OCI-LY3 (cell line): ENCODE data around the gene COL9A1.

Experiments
- H2AFZ ChIP-seq: fragments of 200-600, 300-600 bp; shearing (Covaris generic); 2 replicates; pipeline ENCODE4 v1.6.0; 2014; ENCODE audit warnings: antibody characterized with exemption, low read depth, low read length
- H3K27ac ChIP-seq: fragments of 200-600, 300-600 bp; sonication (generic); 2 replicates; pipeline ENCODE4 v1.5.1; 2014; ENCODE audit warnings: mild to moderate bottlenecking, low read length, moderate library complexity, mixed read lengths
- H3K27me3 ChIP-seq: fragments of 200-600, 300-600 bp; sonication (generic); 2 replicates; pipeline ENCODE4 v1.6.1; 2014; ENCODE audit warnings: low read depth, low read length, mixed read lengths
- H3K36me3 ChIP-seq: fragments of 200-600, 300-600 bp; sonication (generic); replicated peaks from 2 replicates; pipeline ENCODE3; 2014; ENCODE audit warnings: low read depth, low read length, mixed read lengths
- H3K4me1 ChIP-seq: fragments of 300-600, 200-600 bp; sonication (generic); 2 replicates; pipeline ENCODE4 v1.6.1; 2014; ENCODE audit warnings: low read length, mixed read lengths
- H3K4me2 ChIP-seq: fragments of 200-600, 300-600 bp; sonication (generic); 2 replicates; pipeline ENCODE4 v1.6.1; 2014; ENCODE audit warnings: low read length, mixed read lengths
- H3K4me3 ChIP-seq: fragments of 300-600, 200-600 bp; sonication (generic); 2 replicates; pipeline ENCODE4 v1.5.1; 2014; ENCODE audit warnings: antibody characterized with exemption, mild to moderate bottlenecking, low read length, moderate library complexity
- H3K79me2 ChIP-seq: fragments of 300-600, 200-600 bp; shearing (Covaris generic); 2 replicates; pipeline ENCODE4 v1.6.1; 2014; ENCODE audit warnings: mild to moderate bottlenecking, low read length, mixed read lengths
- H3K9ac ChIP-seq: fragments of 300-600, 200-600 bp; shearing (Covaris generic); 2 replicates; pipeline ENCODE4 v1.6.0; 2014; ENCODE audit warnings: mild to moderate bottlenecking, low read length, moderate library complexity
- H3K9me3 ChIP-seq: fragments of 200-600, 300-600 bp; shearing (Covaris generic); 2 replicates; pipeline ENCODE4 v1.6.1; 2014; ENCODE audit warnings: low read length, mixed read lengths; ENCODE audit not compliant: insufficient read depth
- H4K20me1 ChIP-seq: fragments of 200-600, 300-600 bp; sonication (generic); 2 replicates; pipeline ENCODE4 v1.6.1; 2016; ENCODE audit warnings: low read length, mixed read lengths; ENCODE audit not compliant: insufficient read depth
- CTCF ChIP-seq: fragments of 200-600, 300-600 bp; sonication (generic); IDR thresholded peaks from 2 replicates; pipeline ENCODE4 v1.5.1; 2014; ENCODE audit warnings: antibody characterized with exemption, low read length, low read depth
- EZH2phosphoT487 ChIP-seq: fragments of 200-600 bp; shearing (Covaris generic); IDR thresholded peaks from 2 replicates; pipeline ENCODE4 v1.6.1; 2018; ENCODE audit warnings: antibody characterized with exemption, mixed run types, low read depth

The COL9A1 gene

GRCh38 chr6:70307008-70307407 lies 4.1 kb upstream of the COL9A1 start:
- no peaks in the 10 kb centered on the region for H3K79me2 ChIP-seq
- H3K27me3 ChIP-seq = peaks cover 38% of the 10 kb centered on the region
- H3K9ac ChIP-seq = no peak overlapping the region
- H3K4me1 ChIP-seq = peaks cover 9% of the 10 kb centered on the region
- no peak overlapping the region for H3K27ac ChIP-seq
- no peak overlapping the region for H3K4me3 ChIP-seq
- TF ChIP-seq CTCF = no peak
- no peak overlapping the region for H2AFZ ChIP-seq
- no peak overlapping the region for H3K4me2 ChIP-seq
- H3K9me3 ChIP-seq = no peaks in the 10 kb centered on the region
- H4K20me1 ChIP-seq = no peaks in the 10 kb centered on the region
- H3K36me3 ChIP-seq = no peaks in the 10 kb centered on the region

GRCh38 chr6:70304616-70305015 lies 1.7 kb upstream of the COL9A1 start:
- Histone ChIP-seq H3K36me3 (no peaks in the 10 kb centered on the region), H3K27ac (no peak overlapping the region), H4K20me1 (no peaks in the 10 kb centered on the region), H3K9me3 (no peaks in the 10 kb centered on the region), H3K4me1 (peaks cover 5% of the 10 kb centered on the region; the same call in 1 of the 2 replicates), H3K4me2 (no peak overlapping the region), H2AFZ (no peak overlapping the region), H3K27me3 (peaks cover 28% of the 10 kb centered on the region), H3K79me2 (no peaks in the 10 kb centered on the region), H3K9ac (no peak overlapping the region), H3K4me3 (no peak overlapping the region)
- TF ChIP-seq EZH2phosphoT487 (no peak), CTCF (no peak)

- TF ChIP-seq EZH2phosphoT487 (no peak), CTCF (no peak)
- Histone ChIP-seq H3K4me1 (no peaks in the 10 kb centered on the region), H3K9me3 (no peaks in the 10 kb centered on the region), H3K4me2 (no peak overlapping the region), H2AFZ (no peak overlapping the region), H3K79me2 (no peaks in the 10 kb centered on the region), H3K27me3 (peaks cover 26% of the 10 kb centered on the region), H3K36me3 (no peaks in the 10 kb centered on the region), H3K27ac (no peak overlapping the region), H3K9ac (no peak overlapping the region), H3K4me3 (no peak overlapping the region), H4K20me1 (no peaks in the 10 kb centered on the region)
Observed at GRCh38 chr6:70299456-70299855, 3.4 kb downstream of the COL9A1 start.

GRCh38 chr6:70298068-70298467 lies 4.8 kb downstream of the COL9A1 start:
- no peak for TF ChIP-seq EZH2phosphoT487
- Histone ChIP-seq H3K9me3 (no peaks in the 10 kb centered on the region), H3K4me3 (no peak overlapping the region), H3K36me3 (no peaks in the 10 kb centered on the region), H3K9ac (no peak overlapping the region), H3K4me2 (no peak overlapping the region), H4K20me1 (no peaks in the 10 kb centered on the region), H3K79me2 (no peaks in the 10 kb centered on the region), H2AFZ (no peak overlapping the region), H3K27ac (no peak overlapping the region), H3K27me3 (peaks cover 30% of the 10 kb centered on the region), H3K4me1 (no peaks in the 10 kb centered on the region)

GRCh38 chr6:70292193-70292592 lies 10.7 kb downstream of the COL9A1 start:
- H3K36me3 ChIP-seq = no peaks in the 10 kb centered on the region

More at GRCh38 chr6:70292193-70292592, 10.7 kb downstream of the COL9A1 start:
- Histone ChIP-seq H2AFZ (no peak overlapping the region), H3K79me2 (no peaks in the 10 kb centered on the region), H3K4me1 (no peaks in the 10 kb centered on the region), H3K4me2 (no peak overlapping the region), H3K9me3 (no peaks in the 10 kb centered on the region), H3K4me3 (no peak overlapping the region), H3K27me3 (peaks cover 21% of the 10 kb centered on the region), H3K27ac (no peak overlapping the region), H4K20me1 (no peaks in the 10 kb centered on the region), H3K9ac (no peak overlapping the region)
- no peak for TF ChIP-seq CTCF
- TF ChIP-seq EZH2phosphoT487 = no peak
